Suprapubic skin (tissue), 4 donors: ENCODE results near the gene IGSF9.

Source experiments
- CTCF ChIP-seq, 2 donors: fragments of 200-600 bp in 1 of 2; fragments of 450-650 bp in 1 of 2; sonication (generic) in 1 of 2; IDR thresholded peaks; one replicate each; pipeline ENCODE4 v1.5.1; 2016 to 2019; ENCODE audit warnings: antibody characterized with exemption in 2 of 2, mild to moderate bottlenecking in 1 of 2, moderate library complexity in 1 of 2
- POLR2A ChIP-seq, 2 donors: fragments of 450-650 bp; IDR thresholded peaks; one replicate each; pipeline ENCODE4 v1.6.1; 2017; ENCODE audit warnings: antibody characterized with exemption in 2 of 2, mild to moderate bottlenecking in 2 of 2, moderate library complexity in 2 of 2
- POLR2AphosphoS5 ChIP-seq, 3 donors: sonication (generic); formaldehyde crosslinking; IDR thresholded peaks; one replicate each; pipeline ENCODE4 v1.6.1; 2017; ENCODE audit warnings: antibody characterized with exemption in 3 of 3

GRCh38 chr1:159977364-159978106 is 32.1 kb upstream of the IGSF9 start:
- TF ChIP-seq POLR2A (IDR thresholded peaks at IDR 0.05) (no peak), CTCF (IDR thresholded peaks at IDR 0.05) (no peak), POLR2AphosphoS5 (IDR thresholded peaks at IDR 0.05) (no peak)
